DMS79 (cell line): Measurements from ENCODE around the gene MRPS18A.
"Not testable (repeated sequence)": the region's sequence is repeated elsewhere in the genome, so short reads cannot be mapped to it uniquely, and the experiment has no call there.

ENCODE experiments used
- DNase-seq: peaks from one replicate; lab custom pipeline; 2025; lab: John Stamatoyannopoulos, UW

MRPS18A gene

DNA sequence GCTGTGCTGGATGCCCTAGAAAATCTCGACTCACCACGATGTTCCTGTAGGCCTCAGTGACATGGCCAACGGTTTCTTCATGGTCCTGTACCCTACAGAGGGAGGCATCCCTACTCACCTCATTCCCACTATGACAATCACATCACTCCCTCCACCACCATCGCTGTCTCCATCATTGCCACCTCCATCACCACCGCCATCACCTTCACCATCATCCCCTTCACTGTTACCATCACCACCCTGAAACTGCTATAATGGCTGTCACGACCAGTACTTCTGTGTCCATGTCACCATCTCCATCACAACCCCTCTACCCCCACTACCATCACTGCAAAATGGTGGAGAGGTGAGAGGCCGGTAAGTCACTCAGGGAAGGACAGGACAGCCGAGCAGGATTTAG is 29.8 kb upstream of the MRPS18A start:
- no peak for DNase-seq

- no peak for DNase-seq
These were observed 28.5 kb upstream of the MRPS18A start for GRCh38 chr6:43716099-43716498.

GRCh38 chr6:43715056-43715788 is 27.6 kb upstream of the MRPS18A start:
- no peak for DNase-seq

DNA sequence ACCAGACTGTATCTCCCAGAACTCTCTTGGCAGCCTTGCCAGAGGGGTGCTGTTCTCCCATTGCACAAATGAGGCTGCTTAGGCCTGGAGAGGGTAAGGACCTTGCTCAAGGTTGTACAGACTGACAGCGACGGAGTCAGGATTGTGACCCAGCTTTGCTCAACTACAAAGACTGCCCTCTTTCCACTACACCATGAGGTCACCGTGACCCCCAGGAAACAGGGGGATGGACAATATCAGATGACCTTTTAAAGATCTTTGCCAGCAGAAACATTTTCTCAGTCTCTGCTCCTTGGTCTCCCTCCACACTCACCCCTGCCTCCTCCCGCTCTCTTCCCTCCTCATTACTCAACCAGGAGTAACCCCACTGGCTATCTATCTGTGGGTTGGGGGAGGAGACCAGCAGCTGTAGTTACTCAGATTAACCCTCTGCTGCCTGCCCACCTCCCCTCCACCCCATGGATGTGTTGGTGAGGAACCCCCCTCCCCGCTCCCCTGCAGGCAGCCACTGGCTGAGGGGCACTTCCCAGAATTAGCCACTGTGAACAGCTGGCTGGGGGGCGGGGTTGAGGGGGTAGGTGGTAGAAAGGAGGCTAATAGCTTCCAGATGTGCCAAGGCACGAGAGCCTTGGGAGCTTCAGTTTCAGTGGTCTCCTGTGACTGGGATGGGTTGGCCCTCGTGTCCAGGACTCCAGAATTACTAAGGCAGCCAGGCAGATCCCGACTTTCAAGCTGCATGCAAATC is 26.9 kb upstream of the MRPS18A start:
- DNase-seq = no peak

DNA sequence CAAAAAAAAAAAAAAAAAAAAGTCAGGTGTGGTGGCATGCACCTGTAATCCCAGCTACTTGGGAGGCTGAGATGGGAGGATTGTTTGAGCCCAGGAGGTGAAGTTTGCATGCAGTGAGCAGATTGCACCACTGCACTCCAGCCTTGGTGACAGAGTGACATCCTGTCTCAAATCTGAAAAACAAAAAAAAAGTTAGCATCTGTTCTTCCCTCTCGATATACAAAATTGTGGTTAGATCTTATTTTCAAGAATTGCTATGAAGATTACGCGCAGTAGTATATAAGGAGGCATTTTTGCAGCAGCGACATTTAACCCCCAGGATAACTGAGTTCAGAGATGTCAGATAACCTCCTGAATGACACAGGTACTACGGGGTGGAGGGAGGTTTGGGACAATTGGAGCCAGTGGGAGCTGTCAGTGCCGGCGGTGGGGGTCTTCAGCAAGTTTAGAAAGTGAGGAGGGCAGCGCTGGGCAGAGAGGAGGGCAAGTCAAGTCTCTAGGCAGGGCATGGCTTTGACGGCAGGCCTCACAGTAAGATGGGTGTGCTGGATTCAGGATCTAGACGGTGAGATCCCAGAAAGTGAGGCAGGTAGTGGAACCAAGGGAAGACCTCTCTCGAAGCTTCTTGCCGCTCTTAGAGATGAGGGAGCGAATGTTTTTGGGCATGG is 26.2 kb upstream of the MRPS18A start:
- DNase-seq = no peak

GRCh38 chr6:43712579-43712978 is 25.0 kb upstream of the MRPS18A start:
- DNase-seq = no peak

GRCh38 chr6:43710576-43710975 is 23.0 kb upstream of the MRPS18A start:
- DNase-seq = no peak

- DNase-seq = no peak
These were observed 22.2 kb upstream of the MRPS18A start for GRCh38 chr6:43709654-43710303.

DNA sequence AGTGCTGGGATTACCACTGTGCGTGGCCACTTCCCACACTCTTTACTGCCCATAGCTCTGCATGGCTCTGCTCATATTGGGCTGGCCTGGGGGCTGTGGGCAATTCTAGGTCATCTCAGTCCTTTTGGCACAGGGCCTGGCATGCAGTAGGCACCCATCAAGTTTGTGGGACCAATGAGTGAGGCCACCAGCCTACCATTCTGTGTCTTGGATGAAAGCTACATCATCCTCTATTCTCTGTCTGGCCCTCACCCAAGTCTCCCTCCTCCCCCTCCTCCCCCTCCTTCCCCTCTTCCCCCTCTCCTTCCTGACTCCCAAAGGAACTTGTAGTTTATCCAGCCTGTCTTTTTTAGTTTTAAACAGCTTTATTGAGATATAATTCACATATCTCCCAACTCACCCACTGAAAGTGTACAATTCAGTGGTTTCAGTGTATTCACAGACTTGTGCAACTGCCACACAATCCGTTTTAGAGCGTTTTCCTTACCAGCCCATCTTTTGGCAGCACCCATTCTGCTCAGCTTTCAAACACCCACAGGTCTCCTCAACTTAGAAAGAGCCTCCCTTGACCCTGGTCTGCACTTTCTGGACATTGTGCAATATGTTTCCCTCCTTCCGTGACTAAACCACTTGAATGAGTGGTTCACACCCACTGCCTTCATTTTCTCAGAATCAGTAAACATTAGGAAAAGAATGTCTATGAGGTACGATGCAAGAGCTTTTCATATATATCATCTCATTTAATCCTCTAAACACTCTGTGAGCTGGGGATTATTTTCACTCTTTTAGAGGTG is 21.5 kb upstream of the MRPS18A start:
- no peak for DNase-seq

DNA sequence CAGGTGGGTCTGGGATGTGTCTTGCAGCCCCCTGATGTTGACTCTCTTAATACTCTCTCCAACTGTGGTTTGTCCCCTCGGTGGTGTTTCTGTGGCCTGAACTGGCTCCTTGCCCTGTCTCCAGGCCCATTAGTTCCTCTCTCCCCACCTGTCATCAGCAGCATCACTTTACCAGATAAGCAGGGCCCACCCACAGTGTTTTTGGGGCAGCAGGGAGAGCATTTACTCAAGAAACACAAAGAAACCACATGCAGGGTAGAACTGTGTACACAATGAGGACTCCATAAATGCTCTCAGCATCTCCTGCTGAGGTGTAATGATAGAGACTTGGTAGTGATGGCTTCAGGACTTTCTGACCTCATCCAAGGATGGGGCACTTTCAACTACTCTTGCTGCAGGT is 20.2 kb upstream of the MRPS18A start:
- DNase-seq = no peak

GRCh38 chr6:43707269-43707668 is 19.7 kb upstream of the MRPS18A start:
- DNase-seq = no peak

DNA sequence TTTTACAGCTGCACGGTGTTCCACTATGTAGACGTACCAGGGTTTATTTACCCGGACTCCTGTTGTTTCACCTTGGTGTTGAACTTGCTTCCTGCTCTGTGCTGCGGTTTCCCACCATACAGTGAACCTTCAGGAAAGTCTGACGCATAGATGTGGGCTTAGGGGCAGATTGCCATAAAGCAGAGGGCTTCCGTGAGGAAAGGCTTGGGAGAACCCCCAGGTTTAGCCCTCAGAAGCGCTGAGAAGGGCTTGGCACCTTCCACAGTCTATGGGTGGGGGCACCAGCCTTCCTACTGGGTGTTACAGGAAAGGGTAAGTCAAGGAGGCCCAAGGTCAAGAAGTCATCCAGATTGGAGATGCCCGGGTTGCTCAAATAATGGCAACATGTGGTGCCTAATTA is 19.2 kb upstream of the MRPS18A start:
- DNase-seq = no peak

DNA sequence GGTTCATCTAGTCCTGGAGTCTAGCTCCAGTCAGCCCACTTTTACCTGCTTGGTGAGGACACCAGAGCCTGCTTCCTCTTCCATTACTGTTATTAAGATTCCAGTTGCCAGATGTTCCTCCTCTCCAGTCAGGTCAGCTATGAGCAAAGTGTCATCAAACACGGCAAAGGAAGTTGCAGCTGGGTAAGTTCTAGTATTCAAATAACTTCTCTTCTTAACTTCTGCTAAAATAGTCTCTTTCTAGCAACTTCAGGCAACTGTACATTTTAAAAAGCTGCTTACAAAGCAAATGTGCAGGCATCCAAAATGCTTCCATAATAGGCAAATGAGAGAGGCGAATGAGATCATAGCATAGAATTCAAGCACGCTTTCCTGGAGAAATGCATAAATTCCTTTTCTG is 18.4 kb upstream of the MRPS18A start:
- DNase-seq = no peak

DNA sequence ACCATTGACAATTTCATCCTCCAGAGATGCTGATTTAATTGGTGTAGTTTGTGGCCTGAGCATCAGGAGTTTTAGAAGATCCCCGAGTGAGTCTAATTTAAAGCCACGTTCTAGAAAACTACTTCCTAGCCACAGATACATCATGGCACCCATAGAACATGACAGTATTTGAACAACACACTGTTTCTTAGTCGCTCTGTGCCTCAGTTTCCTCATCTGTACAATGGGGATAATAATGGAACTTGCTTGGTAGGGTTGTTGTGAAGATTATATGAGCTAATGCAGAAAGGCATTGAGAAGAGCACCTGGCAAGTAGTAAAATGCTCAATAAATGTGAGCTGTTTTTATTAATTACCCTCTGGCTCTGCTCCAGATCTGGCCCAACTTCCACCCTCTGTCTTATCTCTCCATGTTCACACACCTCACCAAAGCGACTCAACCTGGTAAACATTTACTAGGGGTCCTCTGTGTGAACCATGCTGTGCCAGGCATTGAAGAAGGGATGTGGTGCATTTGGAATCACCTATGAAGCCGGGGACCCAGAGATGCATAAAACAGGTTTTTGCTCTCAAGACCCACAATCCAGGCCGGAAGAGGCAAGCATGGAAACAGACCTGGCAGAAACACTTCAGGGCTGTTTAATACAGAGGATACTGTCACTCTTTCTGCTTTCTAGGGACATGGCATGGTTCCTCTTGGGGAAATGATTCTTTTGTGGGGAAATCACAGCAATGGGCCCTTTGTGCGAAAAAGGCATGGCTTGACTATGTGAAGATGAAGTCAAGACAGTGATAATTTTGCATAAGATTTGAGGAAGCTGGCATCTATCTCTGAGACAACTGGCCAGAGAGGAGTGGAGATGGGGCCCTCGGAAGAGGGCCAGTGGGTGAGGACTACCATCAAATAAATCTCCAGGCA is 16.2 kb upstream of the MRPS18A start:
- DNase-seq = no peak

DNA sequence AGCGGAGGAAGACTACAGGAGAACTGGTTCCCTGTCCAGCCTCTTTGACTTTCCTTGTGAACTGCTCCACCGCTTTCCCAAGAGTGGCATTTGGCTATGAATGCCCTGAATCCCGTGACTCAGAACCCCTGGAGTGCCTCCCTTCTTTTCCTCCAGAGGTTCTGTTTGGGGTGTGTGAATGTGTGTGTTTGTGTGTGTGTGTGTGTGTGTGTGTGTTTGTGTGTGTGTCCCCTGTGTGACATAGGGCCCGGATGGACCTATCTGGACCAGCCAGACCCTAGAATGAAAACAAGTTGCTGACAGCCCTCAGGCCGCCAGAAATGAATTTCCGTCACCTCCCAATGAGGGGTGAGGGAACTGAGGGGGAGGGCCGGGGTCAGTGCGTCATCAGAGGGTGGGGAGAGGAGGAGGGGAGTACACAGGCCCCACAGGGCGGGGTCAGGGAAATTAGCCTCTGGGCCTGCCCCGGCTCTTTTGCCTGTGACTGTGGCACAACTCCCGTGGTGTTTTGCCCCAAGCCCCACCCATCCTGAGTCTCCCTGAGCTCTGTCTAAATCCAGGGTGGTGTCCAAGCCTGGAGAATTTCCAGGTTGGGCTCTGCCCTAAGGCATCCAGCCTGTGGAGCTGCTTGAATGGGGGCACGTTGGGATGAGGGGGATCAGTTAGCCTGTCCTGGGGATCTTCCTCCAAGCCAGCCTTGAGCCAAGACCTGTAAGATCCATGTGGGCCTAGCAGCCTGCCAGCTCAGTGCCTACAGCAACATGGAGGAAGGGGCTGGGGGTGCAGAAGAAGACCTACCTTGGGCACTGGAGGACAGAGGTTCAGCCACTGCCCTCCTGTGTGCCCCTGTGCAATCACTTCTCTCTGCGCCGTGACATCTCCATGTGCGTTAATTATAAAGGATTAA is 15.2 kb upstream of the MRPS18A start:
- DNase-seq = no peak

DNA sequence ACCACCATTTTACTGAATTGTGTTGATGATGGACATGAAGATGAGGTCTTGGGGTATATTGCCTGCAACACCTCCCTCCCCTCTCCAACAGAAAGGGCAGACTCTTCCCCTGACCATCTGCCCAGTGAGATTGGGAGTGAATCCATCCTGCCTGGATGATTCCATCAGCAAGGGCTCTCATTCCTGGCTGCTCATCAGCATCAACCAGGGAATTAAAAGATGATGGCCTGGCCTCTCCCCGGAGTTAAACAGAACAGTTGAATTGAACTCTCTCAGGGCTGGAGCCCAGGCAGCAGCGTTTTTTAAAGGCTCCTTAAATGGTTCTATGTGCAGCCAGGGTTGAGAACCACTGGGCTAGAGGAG is 14.6 kb upstream of the MRPS18A start:
- DNase-seq = no peak

DNA sequence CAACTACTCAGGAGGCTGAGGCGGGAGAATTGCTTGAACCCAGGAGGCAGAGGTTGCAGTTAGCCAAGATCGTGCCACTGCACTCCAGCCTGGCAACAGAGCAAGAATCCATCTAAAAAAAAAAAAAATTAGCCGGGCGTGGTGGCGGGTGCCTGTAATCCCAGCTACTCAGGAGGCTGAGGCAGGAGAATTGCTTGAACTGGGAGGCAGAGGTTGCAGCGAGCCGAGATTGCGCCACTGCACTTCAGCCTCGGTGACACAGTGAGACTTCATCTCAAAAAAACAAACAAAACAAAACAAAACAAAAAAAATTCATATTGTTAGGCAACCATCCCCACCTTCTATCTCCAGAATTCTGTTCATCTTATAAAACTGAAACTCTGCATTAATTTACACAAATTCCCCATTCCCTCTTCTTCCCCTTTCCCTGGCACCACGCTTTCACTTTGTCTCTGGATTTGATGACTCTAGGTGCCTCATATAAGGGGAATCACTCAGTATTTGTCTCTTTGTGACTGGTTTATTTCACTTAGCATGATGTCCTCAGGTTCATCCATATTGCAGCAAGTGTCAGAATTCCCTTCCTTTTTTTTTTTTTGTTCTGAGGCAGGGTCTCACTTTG is 13.5 kb upstream of the MRPS18A start:
- DNase-seq = not testable (repeated sequence)

DNA sequence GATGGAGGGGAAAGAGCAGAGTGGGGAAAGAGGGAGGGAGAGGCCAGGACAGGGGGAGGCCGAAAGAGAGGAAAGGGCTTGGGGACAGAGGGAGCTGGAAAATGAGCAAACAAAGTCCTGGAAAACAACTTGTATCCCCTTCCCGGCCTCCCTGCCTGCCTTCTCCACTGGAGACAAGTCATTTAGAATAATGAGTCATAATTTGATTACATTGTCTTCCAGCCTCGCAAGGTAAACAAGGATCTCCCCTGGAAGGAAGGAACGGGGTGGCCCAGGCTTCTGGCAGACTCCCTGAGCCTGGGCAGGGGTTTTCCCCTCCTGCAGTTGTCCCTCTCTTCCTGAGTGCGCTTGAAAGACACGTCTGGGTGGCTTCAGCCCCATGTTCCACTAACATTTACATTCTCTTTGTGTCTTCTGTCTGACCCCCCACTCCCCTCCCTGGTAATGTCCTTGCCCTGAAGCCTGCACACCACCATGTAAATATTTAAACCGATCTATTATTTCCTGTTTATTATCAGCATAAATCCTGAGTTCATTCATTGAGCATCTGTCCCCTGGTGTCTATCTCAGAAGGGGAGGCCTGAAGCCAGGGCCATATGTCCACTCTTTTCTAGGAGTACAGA is 12.1 kb upstream of the MRPS18A start:
- DNase-seq = no peak
